ENCODE results near the gene TMEM178A.

DNA sequence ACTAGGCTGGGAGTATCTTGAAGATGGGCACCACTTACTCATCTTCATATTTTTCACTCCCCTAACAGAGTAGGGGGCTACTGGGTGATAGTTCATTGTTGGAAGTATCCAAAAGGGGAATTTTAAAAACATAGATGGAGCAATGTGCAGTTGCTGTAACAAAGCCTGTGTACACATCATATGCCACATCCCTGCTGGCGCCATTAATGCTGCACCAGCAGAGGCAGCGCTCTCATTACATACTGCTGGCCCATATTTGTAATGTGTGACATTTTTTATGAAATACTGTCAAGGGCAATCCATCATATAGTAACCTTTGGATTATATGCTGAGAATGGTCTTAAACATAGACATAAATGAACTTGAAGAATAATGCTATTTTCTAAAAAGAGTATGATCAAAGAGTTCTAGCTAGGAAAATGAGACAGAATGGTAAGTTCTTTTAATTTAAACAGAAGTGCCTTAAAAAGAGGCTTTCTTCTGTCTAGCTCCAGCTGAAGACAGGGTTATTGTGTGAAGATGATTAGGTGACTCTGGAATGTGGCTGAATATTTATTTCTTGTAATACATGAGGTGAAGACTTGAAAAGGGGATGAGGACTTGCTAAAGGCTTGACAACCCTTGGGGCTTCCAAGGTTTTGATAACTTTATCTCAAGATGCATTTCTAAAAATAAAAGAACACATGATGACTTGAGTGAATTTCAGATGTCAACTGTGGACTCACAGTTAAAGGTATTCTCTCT, 2.4 kb upstream of the TMEM178A start:
- TF ChIP-seq, protein P1, sequence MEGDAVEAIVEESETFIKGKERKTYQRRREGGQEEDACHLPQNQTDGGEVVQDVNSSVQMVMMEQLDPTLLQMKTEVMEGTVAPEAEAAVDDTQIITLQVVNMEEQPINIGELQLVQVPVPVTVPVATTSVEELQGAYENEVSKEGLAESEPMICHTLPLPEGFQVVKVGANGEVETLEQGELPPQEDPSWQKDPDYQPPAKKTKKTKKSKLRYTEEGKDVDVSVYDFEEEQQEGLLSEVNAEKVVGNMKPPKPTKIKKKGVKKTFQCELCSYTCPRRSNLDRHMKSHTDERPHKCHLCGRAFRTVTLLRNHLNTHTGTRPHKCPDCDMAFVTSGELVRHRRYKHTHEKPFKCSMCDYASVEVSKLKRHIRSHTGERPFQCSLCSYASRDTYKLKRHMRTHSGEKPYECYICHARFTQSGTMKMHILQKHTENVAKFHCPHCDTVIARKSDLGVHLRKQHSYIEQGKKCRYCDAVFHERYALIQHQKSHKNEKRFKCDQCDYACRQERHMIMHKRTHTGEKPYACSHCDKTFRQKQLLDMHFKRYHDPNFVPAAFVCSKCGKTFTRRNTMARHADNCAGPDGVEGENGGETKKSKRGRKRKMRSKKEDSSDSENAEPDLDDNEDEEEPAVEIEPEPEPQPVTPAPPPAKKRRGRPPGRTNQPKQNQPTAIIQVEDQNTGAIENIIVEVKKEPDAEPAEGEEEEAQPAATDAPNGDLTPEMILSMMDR (conservative IDR thresholded peaks at IDR 0.05; ENCODE audit: low read length): no peak
- TF ChIP-seq EZH2phosphoT487 (IDR thresholded peaks at IDR 0.05; ENCODE audit: borderline replicate concordance, low read depth, low read length): no peak
